Mesendoderm (in vitro differentiated cells): ENCODE results near the gene ITGA1.

Source experiments
- DNase-seq: peaks from one replicate; pipeline ENCODE4 v3.0.0; 2013
- H2AK5ac ChIP-seq: 2 replicates; pipeline ENCODE4 v1.6.1; 2013; ENCODE audit warnings: low read length, inconsistent platforms
- H2BK120ac ChIP-seq: 2 replicates; pipeline ENCODE4 v1.6.1; 2013; ENCODE audit warnings: low read depth, mild to moderate bottlenecking, low read length, moderate library complexity, mixed read lengths
- H2BK15ac ChIP-seq: replicated peaks from 2 replicates; pipeline ENCODE4 v1.6.1; 2013; ENCODE audit warnings: low read depth, mild to moderate bottlenecking, moderate library complexity
- H2BK5ac ChIP-seq: 2 replicates; pipeline ENCODE4 v1.6.1; 2013; ENCODE audit warnings: low read length, inconsistent platforms
- H3K18ac ChIP-seq: 2 replicates; pipeline ENCODE4 v1.6.1; 2013; ENCODE audit warnings: mild to moderate bottlenecking, low read length, mixed read lengths
- H3K23ac ChIP-seq: one replicate; pipeline ENCODE4 v1.6.1; 2013; ENCODE audit warnings: low read length
- H3K27ac ChIP-seq: 2 replicates; pipeline ENCODE4 v1.5.1; 2013; ENCODE audit warnings: low read depth, mild to moderate bottlenecking, inconsistent platforms, low read length, moderate library complexity
- H3K27me3 ChIP-seq: 2 replicates; pipeline ENCODE4 v1.6.1; 2013; ENCODE audit warnings: low read length, control low read depth, mild to moderate bottlenecking, inconsistent platforms; ENCODE audit not compliant: insufficient read depth, poor library complexity
- H3K36me3 ChIP-seq: 2 replicates; pipeline ENCODE4 v1.6.1; 2013; ENCODE audit warnings: low read length, inconsistent platforms; ENCODE audit not compliant: control insufficient read depth, insufficient read depth
- H3K4ac ChIP-seq: one replicate; pipeline ENCODE4 v1.6.1; 2013; ENCODE audit warnings: low read depth, mild to moderate bottlenecking, low read length, moderate library complexity
- H3K4me1 ChIP-seq: 2 replicates; pipeline ENCODE4 v1.6.1; 2013; ENCODE audit warnings: low read depth, low read length, inconsistent platforms; ENCODE audit not compliant: control insufficient read depth
- H3K4me2 ChIP-seq: 2 replicates; pipeline ENCODE4 v1.6.1; 2013; ENCODE audit warnings: low read length
- H3K4me3 ChIP-seq: 2 replicates; pipeline ENCODE4 v1.5.1; 2013; ENCODE audit warnings: mild to moderate bottlenecking, low read length
- H3K56ac ChIP-seq: one replicate; pipeline ENCODE4 v1.6.1; 2013; ENCODE audit warnings: low read length
- H3K79me1 ChIP-seq: 2 replicates; pipeline ENCODE4 v1.6.1; 2013; ENCODE audit warnings: low read length, inconsistent platforms
- H3K79me2 ChIP-seq: 2 replicates; pipeline ENCODE4 v1.6.1; 2013; ENCODE audit warnings: mild to moderate bottlenecking, low read length; ENCODE audit not compliant: control insufficient read depth, insufficient read depth
- H3K9ac ChIP-seq: 2 replicates; pipeline ENCODE4 v1.6.1; 2013; ENCODE audit warnings: low read length, inconsistent platforms
- H4K5ac ChIP-seq: one replicate; pipeline ENCODE4 v1.6.1; 2013; ENCODE audit warnings: low read length
- H4K8ac ChIP-seq: one replicate; pipeline ENCODE4 v1.6.1; 2013; ENCODE audit warnings: low read depth, mild to moderate bottlenecking, control low read depth, low read length, moderate library complexity
- WGBS: extraction: QIAGEN DNeasy Blood & Tissue Kit; methylation state at CpG from one replicate; pipeline ENCODE4 v1.1.7; 2013; ENCODE audit warnings: low lambda C conversion rate, missing lambda C conversion rate; ENCODE audit not compliant: insufficient coverage; ENCODE audit errors: extremely low coverage; 5-methylcytosine and 5-hydroxymethylcytosine counted together

ITGA1 gene

GRCh38 chr5:52920929-52921328, 133.2 kb downstream of the ITGA1 start:
- H3K9ac ChIP-seq = no peak overlapping the region
- H3K56ac ChIP-seq = no peak overlapping the region
- H3K4ac ChIP-seq = no peak overlapping the region
- no peak overlapping the region for H2AK5ac ChIP-seq
- H3K27me3 ChIP-seq = no peaks in the 10 kb centered on the region
- WGBS = no CpG with 5 or more reads among the region's 2 CpGs
- no peak overlapping the region for H3K18ac ChIP-seq
- H3K27ac ChIP-seq = no peak overlapping the region
- H3K4me2 ChIP-seq = no peak overlapping the region
- no peak overlapping the region for H2BK120ac ChIP-seq
- H3K4me1 ChIP-seq = no peaks in the 10 kb centered on the region
- no peaks in the 10 kb centered on the region for H3K79me2 ChIP-seq
- no peak overlapping the region for H3K4me3 ChIP-seq
- H2BK5ac ChIP-seq = no peak overlapping the region
- no peak overlapping the region for H3K23ac ChIP-seq
- DNase-seq = no peak
- H2BK15ac ChIP-seq = no peak overlapping the region
- no peaks in the 10 kb centered on the region for H3K36me3 ChIP-seq
- H4K8ac ChIP-seq = no peak overlapping the region
- H3K79me1 ChIP-seq = no peaks in the 10 kb centered on the region
- no peak overlapping the region for H4K5ac ChIP-seq

- no CpG with 5 or more reads among the region's 2 CpGs for WGBS
- Histone ChIP-seq H3K27ac (no peak overlapping the region), H2BK5ac (no peak overlapping the region), H3K4me3 (no peak overlapping the region), H3K36me3 (no peaks in the 10 kb centered on the region), H3K56ac (no peak overlapping the region), H3K79me2 (no peaks in the 10 kb centered on the region), H3K79me1 (no peaks in the 10 kb centered on the region), H3K4me2 (no peak overlapping the region), H3K4ac (no peak overlapping the region), H3K4me1 (no peaks in the 10 kb centered on the region), H3K27me3 (no peaks in the 10 kb centered on the region), H3K18ac (no peak overlapping the region), H2BK15ac (no peak overlapping the region), H2BK120ac (no peak overlapping the region), H4K5ac (no peak overlapping the region), H3K23ac (no peak overlapping the region), H2AK5ac (no peak overlapping the region), H3K9ac (no peak overlapping the region), H4K8ac (no peak overlapping the region)
- peak; percentile 93 for DNase-seq
These were observed 134.7 kb downstream of the ITGA1 start for GRCh38 chr5:52922384-52922783.

DNA sequence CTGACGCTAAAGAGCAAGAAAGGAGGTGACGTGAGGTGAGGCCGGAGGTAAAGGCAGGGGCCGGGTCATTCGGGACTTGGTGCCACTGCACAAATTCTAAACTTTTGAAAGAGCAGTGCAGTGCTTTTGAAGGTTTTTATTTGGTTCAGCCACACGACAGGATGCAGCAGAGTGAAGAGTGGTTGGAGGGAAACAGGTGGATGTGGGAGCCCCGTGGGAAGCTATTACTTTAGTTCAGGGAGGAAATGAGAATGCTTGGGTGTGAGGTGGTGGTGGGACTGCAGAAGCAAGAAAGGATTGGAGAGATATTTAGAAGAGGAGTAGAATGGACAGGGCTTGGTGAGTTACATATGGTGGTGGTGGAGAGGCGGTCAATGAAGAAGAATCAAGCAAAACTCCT, 136.7 kb downstream of the ITGA1 start:
- no peaks in the 10 kb centered on the region for H3K79me1 ChIP-seq
- no peak overlapping the region for H3K4me3 ChIP-seq
- no peak overlapping the region for H3K4me2 ChIP-seq
- no peaks in the 10 kb centered on the region for H3K36me3 ChIP-seq
- WGBS = no CpG with 5 or more reads among the region's 8 CpGs
- H3K18ac ChIP-seq = no peak overlapping the region
- H3K27me3 ChIP-seq = no peaks in the 10 kb centered on the region
- H3K56ac ChIP-seq = no peak overlapping the region
- no peak overlapping the region for H2BK5ac ChIP-seq
- H3K27ac ChIP-seq = no peak overlapping the region
- H4K5ac ChIP-seq = no peak overlapping the region
- no peak overlapping the region for H3K9ac ChIP-seq
- no peak overlapping the region for H2AK5ac ChIP-seq
- H3K23ac ChIP-seq = no peak overlapping the region
- H3K4me1 ChIP-seq = no peaks in the 10 kb centered on the region
- no peak overlapping the region for H2BK120ac ChIP-seq
- no peaks in the 10 kb centered on the region for H3K79me2 ChIP-seq
- H4K8ac ChIP-seq = no peak overlapping the region
- H2BK15ac ChIP-seq = no peak overlapping the region
- no peak overlapping the region for H3K4ac ChIP-seq
- DNase-seq = no peak

DNA sequence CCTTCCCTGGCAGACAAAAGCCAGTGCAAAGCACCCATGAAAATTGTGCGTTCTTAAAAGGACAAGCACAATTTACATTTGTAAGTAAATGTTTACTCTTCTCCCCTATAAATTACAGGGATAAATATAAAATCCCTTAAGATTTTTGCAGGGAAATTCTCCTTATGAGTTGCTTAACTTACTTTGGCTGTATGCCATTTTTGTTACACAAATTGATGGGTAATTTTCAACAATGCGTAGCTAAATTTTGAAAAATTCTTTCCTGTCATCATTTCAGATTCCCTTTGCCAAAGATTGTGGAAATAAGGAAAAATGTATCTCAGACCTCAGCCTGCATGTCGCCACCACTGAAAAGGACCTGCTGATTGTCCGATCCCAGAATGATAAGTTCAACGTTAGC, 137.3 kb downstream of the ITGA1 start:
- no peak for DNase-seq
- Histone ChIP-seq H2BK5ac (no peak overlapping the region), H2BK120ac (no peak overlapping the region)

GRCh38 chr5:52928689-52929088, 141.0 kb downstream of the ITGA1 start:
- Histone ChIP-seq H3K4ac (no peak overlapping the region), H3K4me1 (no peaks in the 10 kb centered on the region), H3K4me3 (no peak overlapping the region), H3K23ac (no peak overlapping the region), H3K79me2 (no peaks in the 10 kb centered on the region), H2BK120ac (no peak overlapping the region), H3K79me1 (no peaks in the 10 kb centered on the region), H4K8ac (no peak overlapping the region), H2BK15ac (no peak overlapping the region), H3K36me3 (no peaks in the 10 kb centered on the region), H3K9ac (no peak overlapping the region), H3K56ac (no peak overlapping the region), H2BK5ac (no peak overlapping the region), H3K27me3 (no peaks in the 10 kb centered on the region), H4K5ac (no peak overlapping the region), H3K27ac (no peak overlapping the region), H3K18ac (no peak overlapping the region), H2AK5ac (no peak overlapping the region), H3K4me2 (no peak overlapping the region)
- no peak for DNase-seq
- no CpG with 5 or more reads among the region's 2 CpGs for WGBS

More for the DNA sequence above, 137.3 kb downstream of the ITGA1 start:
- Histone ChIP-seq H3K56ac (no peak overlapping the region), H3K9ac (no peak overlapping the region), H3K79me1 (no peaks in the 10 kb centered on the region), H4K5ac (no peak overlapping the region), H2BK15ac (no peak overlapping the region), H4K8ac (no peak overlapping the region), H3K4me3 (no peak overlapping the region), H3K18ac (no peak overlapping the region), H3K23ac (no peak overlapping the region), H3K4ac (no peak overlapping the region), H3K27ac (no peak overlapping the region), H3K4me1 (no peaks in the 10 kb centered on the region), H3K36me3 (no peaks in the 10 kb centered on the region), H3K4me2 (no peak overlapping the region), H2AK5ac (no peak overlapping the region), H3K79me2 (no peaks in the 10 kb centered on the region), H3K27me3 (no peaks in the 10 kb centered on the region)
- WGBS = no CpG with 5 or more reads among the region's 5 CpGs

DNA sequence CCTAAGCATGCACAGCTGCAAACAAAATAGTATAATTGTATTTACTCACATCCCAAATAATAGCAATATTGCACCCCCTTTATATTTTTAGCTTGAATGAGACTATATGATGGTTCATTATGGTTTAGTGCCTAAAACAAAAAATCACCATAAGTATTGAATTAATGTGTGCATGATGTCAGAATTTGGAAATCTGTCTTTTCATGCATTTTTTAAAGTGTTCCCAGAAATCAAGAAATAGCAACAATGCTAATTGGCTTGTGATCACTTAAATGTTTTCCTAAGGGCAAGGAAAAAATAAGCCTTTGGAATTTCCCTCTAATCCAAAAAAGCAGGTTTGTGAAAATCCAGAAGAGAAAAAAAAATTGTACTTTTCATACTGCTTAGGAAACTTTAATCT, 150.5 kb downstream of the ITGA1 start:
- no peak overlapping the region for H3K27ac ChIP-seq
- no peak overlapping the region for H2AK5ac ChIP-seq
- no peaks in the 10 kb centered on the region for H3K36me3 ChIP-seq
- no peaks in the 10 kb centered on the region for H3K79me2 ChIP-seq
- H3K4ac ChIP-seq = no peak overlapping the region
- no peak overlapping the region for H2BK5ac ChIP-seq
- no peak overlapping the region for H2BK120ac ChIP-seq
- H3K79me1 ChIP-seq = no peaks in the 10 kb centered on the region
- H3K18ac ChIP-seq = no peak overlapping the region
- no peak overlapping the region for H3K56ac ChIP-seq
- H3K4me1 ChIP-seq = no peaks in the 10 kb centered on the region
- no peaks in the 10 kb centered on the region for H3K27me3 ChIP-seq
- no peak overlapping the region for H3K4me2 ChIP-seq
- H3K23ac ChIP-seq = no peak overlapping the region
- no peak overlapping the region for H3K9ac ChIP-seq
- no peak overlapping the region for H4K5ac ChIP-seq
- no peak overlapping the region for H4K8ac ChIP-seq
- no peak overlapping the region for H2BK15ac ChIP-seq
- H3K4me3 ChIP-seq = no peak overlapping the region
- DNase-seq = no peak
